WTC11 (cell line): ENCODE data around the gene ITPR1. TPM values are rescaled to one million over a fixed set of nuclear protein-coding genes. Genes with fewer than 3 reads are reported as not detected.

Experiments used
- AFF4 ChIP-seq: sonication (generic); formaldehyde crosslinking; IDR thresholded peaks from 2 replicates; pipeline ENCODE4 v1.8.1; 2023; ENCODE audit warnings: mild to moderate bottlenecking, missing genetic modification reagents, borderline replicate concordance
- ARID4B ChIP-seq: sonication (generic); formaldehyde crosslinking; IDR thresholded peaks from 2 replicates; pipeline ENCODE4 v1.8.0; 2023; ENCODE audit warnings: missing genetic modification reagents, mild to moderate bottlenecking, borderline replicate concordance
- ATF2 ChIP-seq: sonication (generic); formaldehyde crosslinking; IDR thresholded peaks from 2 replicates; pipeline ENCODE4 v1.8.1; 2022; ENCODE audit warnings: low read depth, missing genetic modification reagents, borderline replicate concordance
- CBFB ChIP-seq: sonication (generic); formaldehyde crosslinking; IDR thresholded peaks from 2 replicates; pipeline ENCODE4 v1.8.1; 2022; ENCODE audit warnings: mild to moderate bottlenecking, low read depth, missing genetic modification reagents
- CREM ChIP-seq: sonication (generic); formaldehyde crosslinking; IDR thresholded peaks from 2 replicates; pipeline ENCODE4 v1.8.1; 2022; ENCODE audit warnings: mild to moderate bottlenecking, missing genetic modification reagents, moderate library complexity
- ESRRA ChIP-seq: sonication (generic); formaldehyde crosslinking; IDR thresholded peaks from 2 replicates; pipeline ENCODE4 v1.8.1; 2022; ENCODE audit warnings: mild to moderate bottlenecking, missing genetic modification reagents, borderline replicate concordance
- IRF2 ChIP-seq: sonication (generic); formaldehyde crosslinking; IDR thresholded peaks from 2 replicates; pipeline ENCODE4 v1.8.0; 2022; ENCODE audit warnings: low read depth, missing genetic modification reagents, borderline replicate concordance
- NR3C1 ChIP-seq: sonication (generic); formaldehyde crosslinking; conservative IDR thresholded peaks from 2 replicates; pipeline ENCODE4 v1.8.1; 2023; ENCODE audit warnings: low read depth, mild to moderate bottlenecking, missing genetic modification reagents
- OVOL2 ChIP-seq: fragments of 250-450 bp; sonication (Bioruptor Pico); IDR thresholded peaks from 2 replicates; pipeline ENCODE4 v1.9.0; 2021; ENCODE audit warnings: mild to moderate bottlenecking, borderline replicate concordance
- TEAD4 ChIP-seq: sonication (generic); formaldehyde crosslinking; IDR thresholded peaks from 2 replicates; pipeline ENCODE4 v1.8.0; 2022; ENCODE audit warnings: mild to moderate bottlenecking, missing genetic modification reagents
- USF1 ChIP-seq: sonication (generic); formaldehyde crosslinking; IDR thresholded peaks from 2 replicates; pipeline ENCODE4 v1.8.0; 2022; ENCODE audit warnings: mild to moderate bottlenecking, missing genetic modification reagents
- ZNF138 ChIP-seq: sonication (generic); formaldehyde crosslinking; conservative IDR thresholded peaks from 2 replicates; pipeline ENCODE4 v1.8.1; 2022; ENCODE audit warnings: mild to moderate bottlenecking, moderate library complexity, missing genetic modification reagents
- ZNF219 ChIP-seq: sonication (generic); formaldehyde crosslinking; IDR thresholded peaks from 2 replicates; pipeline ENCODE4 v1.8.0; 2023; ENCODE audit warnings: missing genetic modification reagents, mild to moderate bottlenecking, borderline replicate concordance
- ZNF425 ChIP-seq: fragments of 250-450 bp; sonication (Bioruptor Pico); conservative IDR thresholded peaks from 2 replicates; pipeline ENCODE4 v1.9.0; 2021; ENCODE audit warnings: mild to moderate bottlenecking
- ZNF512 ChIP-seq: sonication (generic); formaldehyde crosslinking; IDR thresholded peaks from 2 replicates; pipeline ENCODE4 v1.8.1; 2022; ENCODE audit warnings: missing genetic modification reagents, borderline replicate concordance
- total RNA-seq: library from RNA; stranded (reverse); gene quantifications from 3 replicates; pipeline ENCODE4 v1.2.3, GENCODE V29; 2021
- TF ChIP-seq, protein P1 (sequence below): fragments of 250-450 bp; sonication (Bioruptor Pico); IDR thresholded peaks from 2 replicates; pipeline ENCODE4 v1.9.0; 2021; ENCODE audit warnings: mild to moderate bottlenecking
- TF ChIP-seq, protein P2 (sequence below): fragments of 250-450 bp; sonication (Bioruptor Pico); IDR thresholded peaks from 2 replicates; pipeline ENCODE4 v1.9.0; 2021; ENCODE audit warnings: moderate library complexity, mild to moderate bottlenecking, inconsistent platforms, borderline replicate concordance

Gene ITPR1
- total RNA-seq, 1 experiment from 2014 or later, result 11.8 TPM

DNA sequence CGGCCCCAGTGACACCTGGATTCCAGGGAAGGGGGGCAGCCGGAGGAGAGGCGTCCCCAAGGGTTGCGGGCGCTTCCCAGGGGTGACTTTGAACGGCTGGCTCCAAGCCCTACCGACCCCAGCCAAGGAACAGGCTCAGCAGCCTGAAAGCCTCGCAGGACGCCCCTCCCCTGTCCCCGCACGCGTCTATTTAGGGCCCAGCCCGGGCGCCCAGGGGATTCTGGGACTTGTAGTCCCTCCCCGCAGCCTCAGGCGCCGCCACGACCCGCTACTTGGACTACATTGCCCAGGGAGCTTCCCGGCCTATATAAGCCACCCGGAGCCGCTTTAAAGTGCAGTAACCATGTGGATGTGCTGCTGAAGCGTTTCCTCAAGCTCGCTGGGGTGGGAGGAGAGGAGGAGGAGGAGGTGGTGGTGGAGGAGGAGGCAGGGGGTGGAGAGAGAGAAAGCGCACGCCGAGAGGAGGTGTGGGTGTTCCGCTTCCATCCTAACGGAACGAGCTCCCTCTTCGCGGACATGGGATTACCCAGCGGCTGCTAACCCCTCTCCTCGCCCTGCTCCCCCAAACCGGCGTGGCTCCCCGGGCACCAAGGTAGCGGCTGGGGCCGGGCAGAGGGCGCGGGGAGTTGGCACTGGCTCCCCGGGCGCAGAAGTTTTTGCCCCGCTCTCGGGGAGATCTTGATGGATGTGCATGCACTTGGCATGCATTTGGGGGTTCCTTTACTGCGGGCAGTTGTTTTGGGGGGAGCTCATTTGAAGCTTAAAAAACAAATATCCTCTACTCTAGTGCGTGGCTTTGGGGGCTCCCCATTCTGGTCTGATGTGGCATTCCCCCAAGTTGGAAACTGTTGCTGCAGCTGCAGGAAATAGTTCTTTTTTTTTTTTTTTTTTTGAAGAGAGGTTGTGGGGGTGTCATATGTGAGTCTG is at the start of gene ITPR1 (continued):
- TF ChIP-seq, protein P1, sequence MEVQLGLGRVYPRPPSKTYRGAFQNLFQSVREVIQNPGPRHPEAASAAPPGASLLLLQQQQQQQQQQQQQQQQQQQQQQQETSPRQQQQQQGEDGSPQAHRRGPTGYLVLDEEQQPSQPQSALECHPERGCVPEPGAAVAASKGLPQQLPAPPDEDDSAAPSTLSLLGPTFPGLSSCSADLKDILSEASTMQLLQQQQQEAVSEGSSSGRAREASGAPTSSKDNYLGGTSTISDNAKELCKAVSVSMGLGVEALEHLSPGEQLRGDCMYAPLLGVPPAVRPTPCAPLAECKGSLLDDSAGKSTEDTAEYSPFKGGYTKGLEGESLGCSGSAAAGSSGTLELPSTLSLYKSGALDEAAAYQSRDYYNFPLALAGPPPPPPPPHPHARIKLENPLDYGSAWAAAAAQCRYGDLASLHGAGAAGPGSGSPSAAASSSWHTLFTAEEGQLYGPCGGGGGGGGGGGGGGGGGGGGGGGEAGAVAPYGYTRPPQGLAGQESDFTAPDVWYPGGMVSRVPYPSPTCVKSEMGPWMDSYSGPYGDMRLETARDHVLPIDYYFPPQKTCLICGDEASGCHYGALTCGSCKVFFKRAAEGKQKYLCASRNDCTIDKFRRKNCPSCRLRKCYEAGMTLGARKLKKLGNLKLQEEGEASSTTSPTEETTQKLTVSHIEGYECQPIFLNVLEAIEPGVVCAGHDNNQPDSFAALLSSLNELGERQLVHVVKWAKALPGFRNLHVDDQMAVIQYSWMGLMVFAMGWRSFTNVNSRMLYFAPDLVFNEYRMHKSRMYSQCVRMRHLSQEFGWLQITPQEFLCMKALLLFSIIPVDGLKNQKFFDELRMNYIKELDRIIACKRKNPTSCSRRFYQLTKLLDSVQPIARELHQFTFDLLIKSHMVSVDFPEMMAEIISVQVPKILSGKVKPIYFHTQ (CRISPR knock-in tag), result no peak
- TF ChIP-seq TEAD4 (CRISPR knock-in tag) (no peak), USF1 (no peak), ARID4B (CRISPR knock-in tag) (no peak), ZNF219 (CRISPR knock-in tag) (no peak), ZNF138 (CRISPR knock-in tag) (no peak), ZNF512 (CRISPR knock-in tag) (no peak), CREM (CRISPR knock-in tag) (0 out of 2 replicates have a peak, but pooled peaks have one; percentile 28), ATF2 (no peak), OVOL2 (CRISPR knock-in tag) (no peak), NR3C1 (CRISPR knock-in tag) (no peak), AFF4 (CRISPR knock-in tag) (no peak), ZNF425 (CRISPR knock-in tag) (no peak), IRF2 (no peak), ESRRA (CRISPR knock-in tag) (no peak), CBFB (CRISPR knock-in tag) (no peak)
- TF ChIP-seq, protein P2, sequence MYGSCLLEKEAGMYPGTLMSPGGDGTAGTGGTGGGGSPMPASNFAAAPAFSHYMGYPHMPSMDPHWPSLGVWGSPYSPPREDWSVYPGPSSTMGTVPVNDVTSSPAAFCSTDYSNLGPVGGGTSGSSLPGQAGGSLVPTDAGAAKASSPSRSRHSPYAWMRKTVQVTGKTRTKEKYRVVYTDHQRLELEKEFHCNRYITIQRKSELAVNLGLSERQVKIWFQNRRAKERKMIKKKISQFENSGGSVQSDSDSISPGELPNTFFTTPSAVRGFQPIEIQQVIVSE (CRISPR knock-in tag), result no peak
